GM19455 (cell line): ENCODE measurements around the gene PTPN22.
"Not testable (repeated sequence)": the region's sequence is repeated elsewhere in the genome, so short reads cannot be mapped to it uniquely, and the experiment has no call there.

ENCODE experiments used
- ATAC-seq: cut with Tn5 transposase; IDR thresholded peaks from one replicate; pipeline ENCODE4 v1.9.1; 2021; ENCODE audit not compliant: unreplicated experiment

Gene PTPN22

DNA sequence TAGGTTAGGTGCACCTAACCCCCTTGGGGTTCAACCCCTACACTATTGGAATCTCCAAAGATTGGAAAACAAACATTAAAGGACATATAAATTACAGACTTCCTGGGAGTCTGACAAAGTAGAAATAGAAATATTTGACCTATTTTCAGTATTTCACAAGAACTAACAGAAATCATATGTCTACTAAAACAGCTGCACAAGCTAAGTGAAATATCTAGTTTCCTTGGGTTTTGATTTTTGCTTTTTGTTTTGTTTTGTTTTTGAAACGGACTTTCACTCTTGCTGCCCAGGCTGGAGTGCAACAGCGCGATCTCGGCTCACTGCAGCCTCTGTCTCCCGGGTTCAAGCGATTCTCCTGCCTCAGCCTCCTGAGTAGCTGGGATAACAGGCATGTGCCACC lies 18.8 kb downstream of the PTPN22 start:
- ATAC-seq, result not testable (repeated sequence)

DNA sequence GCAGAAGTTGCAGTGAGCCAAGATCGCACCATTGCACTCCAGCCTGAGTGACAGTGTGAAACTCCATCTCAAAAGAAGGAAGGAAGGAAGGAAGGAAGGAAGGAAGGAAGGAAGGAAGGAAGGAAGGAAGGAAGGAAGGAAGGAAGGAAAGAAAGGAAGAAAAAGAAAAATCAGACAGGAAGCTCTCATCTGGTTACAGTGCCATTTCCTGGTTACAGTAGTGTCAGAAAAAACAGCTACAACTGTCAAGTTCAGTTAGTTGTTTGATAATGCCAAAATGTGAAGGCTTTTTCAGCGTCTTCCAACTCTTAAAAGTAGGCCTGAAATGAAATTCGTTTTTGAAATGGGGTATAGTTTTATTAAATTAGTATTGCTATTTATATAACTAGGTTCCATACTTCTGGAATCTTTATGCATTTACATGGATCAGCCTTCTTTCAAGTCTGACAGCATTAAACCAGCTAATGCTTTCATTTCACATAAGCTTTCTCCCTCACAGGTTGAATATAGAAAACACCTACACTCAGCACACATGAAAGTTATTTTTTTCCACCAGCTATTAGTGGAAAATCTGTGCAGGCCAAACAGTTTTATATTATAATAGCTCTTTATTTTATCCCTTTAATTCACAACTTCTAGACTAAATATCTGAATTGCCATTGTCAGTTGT lies 21.2 kb downstream of the PTPN22 start:
- ATAC-seq, result no peak

DNA sequence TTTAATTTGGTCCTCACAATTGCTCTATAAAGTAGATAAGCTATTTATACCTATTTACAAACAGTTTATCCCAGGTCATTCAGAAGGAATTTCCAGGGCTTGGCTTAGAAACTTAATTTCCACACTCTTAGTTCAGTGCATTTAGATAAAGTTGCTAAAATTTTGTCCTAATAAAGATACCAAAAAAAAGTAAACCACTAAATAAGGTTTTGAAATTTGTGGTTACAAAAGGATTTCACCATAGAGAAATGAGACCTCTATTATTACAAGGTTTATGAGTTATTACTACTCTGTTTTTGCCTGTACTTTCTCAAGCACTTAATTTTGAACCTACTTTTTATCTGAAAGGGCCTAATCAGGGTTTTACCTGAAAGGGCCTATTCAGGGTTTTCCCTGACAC lies 22.4 kb downstream of the PTPN22 start:
- ATAC-seq, result no peak

GRCh38 chr1:113846391-113847035 lies 25.0 kb downstream of the PTPN22 start:
- ATAC-seq, result no peak

GRCh38 chr1:113836534-113836933 lies 35.0 kb downstream of the PTPN22 start:
- no peak for ATAC-seq

DNA sequence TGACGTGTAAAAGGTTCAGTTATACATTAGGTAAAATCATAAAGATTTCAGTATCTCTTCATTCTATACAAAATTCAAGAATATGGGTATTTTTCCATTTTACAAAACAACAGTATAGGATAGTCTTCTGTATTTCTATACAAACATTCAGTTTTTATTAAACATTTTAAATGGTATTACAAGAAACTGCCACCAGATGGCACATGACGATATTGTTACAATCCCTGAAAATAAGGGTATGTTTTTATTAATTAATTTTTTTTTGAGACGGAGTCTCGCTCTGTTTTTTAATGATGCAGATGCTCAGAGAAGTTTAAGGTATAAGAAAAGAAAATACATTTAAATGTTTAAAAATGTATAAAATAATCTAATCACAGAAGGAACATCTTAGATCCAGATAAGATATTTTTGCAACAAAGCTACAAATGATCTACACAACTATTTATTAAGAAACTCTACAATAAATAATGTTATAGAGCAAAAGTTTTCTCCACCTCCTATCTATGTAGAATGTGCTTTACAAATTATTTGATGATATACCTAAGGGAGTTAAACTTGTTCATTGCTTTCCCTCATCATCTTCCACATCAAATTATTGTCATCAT lies 35.7 kb downstream of the PTPN22 start:
- no peak for ATAC-seq

GRCh38 chr1:113834716-113835115 lies 36.8 kb downstream of the PTPN22 start:
- no peak for ATAC-seq

- ATAC-seq, result no peak
Measured at GRCh38 chr1:113830039-113830438, 41.5 kb downstream of the PTPN22 start.

DNA sequence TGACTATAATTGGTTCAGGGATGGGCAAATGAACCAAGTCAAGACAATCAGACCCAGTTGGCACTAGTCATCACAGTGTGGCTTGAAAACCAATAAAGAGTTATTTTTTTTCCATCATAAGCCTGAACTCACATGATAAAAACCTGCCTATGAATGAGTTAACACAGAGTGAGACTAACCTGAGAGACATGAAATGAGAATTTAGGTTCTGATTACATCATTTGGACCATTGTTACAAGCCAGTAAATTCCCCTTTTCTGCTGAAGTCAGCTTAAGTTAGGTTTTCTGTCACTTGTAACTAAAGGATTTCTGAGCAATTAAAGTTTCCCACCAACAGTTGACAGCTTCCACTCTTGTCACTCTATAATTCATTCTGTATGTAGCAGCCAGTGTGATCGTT lies 49.6 kb downstream of the PTPN22 start:
- no peak for ATAC-seq

- no peak for ATAC-seq
Measured at GRCh38 chr1:113818578-113818977, 52.9 kb downstream of the PTPN22 start.

- ATAC-seq, result no peak
Measured at GRCh38 chr1:113813218-113813617, 58.3 kb downstream of the PTPN22 start.

DNA sequence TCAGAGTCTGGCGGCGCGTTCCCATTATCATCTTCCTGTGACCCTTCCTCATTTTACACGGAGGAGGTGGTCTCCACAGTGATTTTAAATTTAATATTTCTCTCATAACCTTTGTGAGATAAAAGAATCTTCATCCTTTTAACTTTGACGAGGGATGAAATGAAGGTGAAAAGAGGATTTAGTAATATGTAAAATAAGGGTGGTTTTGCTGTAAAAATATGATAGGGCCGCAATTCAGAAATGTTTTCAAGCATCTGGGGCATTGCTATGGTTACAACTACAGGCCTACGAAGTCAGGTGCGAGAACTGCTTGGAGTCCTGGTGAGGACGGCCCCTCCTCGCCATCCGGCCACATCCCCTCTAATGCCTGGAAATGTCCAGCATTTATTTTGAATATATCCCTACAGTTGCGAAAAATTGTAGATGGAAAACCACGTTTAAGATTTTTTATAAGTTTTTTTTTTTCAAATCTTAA lies 58.8 kb downstream of the PTPN22 start:
- ATAC-seq, result no peak

GRCh38 chr1:113811888-113812660 lies 59.4 kb downstream of the PTPN22 start, which contains the start of gene RSBN1:
RSBN1 (minus strand) TSS chr1:113812476; CDS start chr1:113812412, 64 bp downstream.
- peak; percentile 90 for ATAC-seq

DNA sequence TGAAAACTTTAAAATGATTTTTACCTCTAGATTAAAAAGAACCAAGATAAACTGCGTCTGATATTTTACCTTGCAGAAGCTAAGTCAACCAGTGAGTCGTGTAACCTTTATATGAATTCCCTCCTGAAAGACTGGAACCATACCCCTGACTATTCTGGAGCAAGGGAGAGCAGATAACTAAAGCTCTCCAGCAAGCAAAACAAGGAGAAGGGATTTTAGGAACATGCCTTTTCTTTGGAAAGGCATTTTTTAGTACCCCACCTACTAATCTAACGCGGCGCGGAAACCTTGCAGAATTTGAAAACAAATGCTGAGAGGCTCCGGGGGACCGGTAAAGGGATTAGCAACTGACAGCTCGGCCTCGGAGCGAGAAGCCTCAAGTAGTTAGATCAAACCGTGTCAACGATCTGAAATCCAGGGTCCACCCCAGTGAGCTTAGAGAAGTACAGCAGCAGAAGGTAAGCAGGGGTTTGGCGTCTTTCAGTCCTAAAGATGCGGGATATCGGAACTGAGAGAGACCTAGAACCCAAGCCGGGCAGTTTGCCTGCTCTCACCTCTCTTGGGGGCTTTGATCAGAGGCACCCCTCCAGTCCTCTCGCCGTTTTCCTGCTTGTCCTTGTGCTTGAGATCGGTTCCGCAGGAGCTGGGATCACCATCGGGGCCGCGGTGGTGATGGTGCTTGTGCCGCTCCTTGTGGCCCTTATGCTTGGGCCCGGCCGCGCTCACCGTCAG lies 60.2 kb downstream of the PTPN22 start:
- ATAC-seq, result peak; percentile 28

GRCh38 chr1:113809670-113810602 lies 61.6 kb downstream of the PTPN22 start:
- ATAC-seq, result no peak

GRCh38 chr1:113808450-113809195 lies 62.9 kb downstream of the PTPN22 start:
- no peak for ATAC-seq

GRCh38 chr1:113805639-113806038 lies 65.9 kb downstream of the PTPN22 start:
- no peak for ATAC-seq

DNA sequence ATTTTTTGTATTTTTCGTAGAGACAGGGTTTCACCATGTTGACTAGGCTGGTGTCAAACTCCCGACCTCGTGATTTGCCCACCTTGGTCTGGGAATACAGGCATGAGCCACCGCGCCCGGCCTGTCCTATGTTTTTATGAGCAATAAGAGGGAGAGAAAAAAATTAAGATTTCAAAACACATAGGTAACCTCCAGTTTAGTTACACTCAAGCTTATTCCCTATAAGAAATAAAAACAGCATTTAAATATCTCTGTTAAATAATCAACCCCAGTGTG lies 66.3 kb downstream of the PTPN22 start:
- no peak for ATAC-seq
